NCI-H2081 treated with DMSO at 0.1 percent for 48 hours (cell line): Measurements from ENCODE around the gene CWF19L2.
"Not testable (repeated sequence)": the region's sequence is repeated elsewhere in the genome, so short reads cannot be mapped to it uniquely, and the experiment has no call there.

Experiments
- DNase-seq: peaks from one replicate; lab custom pipeline; 2025; lab: John Stamatoyannopoulos, UW

The CWF19L2 gene

DNA sequence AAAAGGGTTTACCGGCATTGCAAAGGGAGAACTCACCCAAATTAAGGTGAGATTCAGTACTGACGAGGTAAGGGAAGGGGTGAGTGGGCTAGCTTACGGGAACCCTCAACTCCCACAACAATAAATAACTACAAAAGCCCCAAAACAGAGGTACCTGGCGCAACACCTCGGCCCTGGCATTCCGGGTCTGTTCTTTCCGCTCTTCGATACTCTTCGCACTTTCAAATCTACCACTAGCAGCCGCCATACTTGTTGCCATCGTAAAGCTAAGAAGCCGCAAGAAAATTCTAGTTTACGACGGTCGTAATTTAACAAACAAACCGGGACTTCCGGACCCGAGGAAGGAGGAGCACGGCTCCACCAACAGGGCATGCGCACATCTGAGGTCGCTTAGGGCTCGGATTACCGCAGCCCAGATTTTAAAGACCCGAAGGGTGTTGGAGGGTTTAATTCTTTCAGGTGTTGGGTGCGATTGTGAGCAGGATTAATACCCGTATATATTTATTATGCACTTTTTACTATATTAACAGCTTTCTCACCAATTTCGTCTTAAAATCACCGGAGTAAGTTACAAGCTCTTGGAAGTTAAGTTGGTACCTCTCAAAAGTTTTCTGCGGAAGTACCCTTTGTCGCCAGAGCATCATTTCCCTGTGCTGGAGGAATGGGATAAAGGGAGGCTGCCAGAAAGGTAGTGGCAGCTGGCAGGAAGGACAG, at the start of gene CWF19L2:
Gene CWF19L2, minus strand, starts transcription at position 268 of the 714 bp plus-strand sequence. Its CDS starts 9 bp downstream, at position 259.
- peak; percentile 92 for DNase-seq

DNA sequence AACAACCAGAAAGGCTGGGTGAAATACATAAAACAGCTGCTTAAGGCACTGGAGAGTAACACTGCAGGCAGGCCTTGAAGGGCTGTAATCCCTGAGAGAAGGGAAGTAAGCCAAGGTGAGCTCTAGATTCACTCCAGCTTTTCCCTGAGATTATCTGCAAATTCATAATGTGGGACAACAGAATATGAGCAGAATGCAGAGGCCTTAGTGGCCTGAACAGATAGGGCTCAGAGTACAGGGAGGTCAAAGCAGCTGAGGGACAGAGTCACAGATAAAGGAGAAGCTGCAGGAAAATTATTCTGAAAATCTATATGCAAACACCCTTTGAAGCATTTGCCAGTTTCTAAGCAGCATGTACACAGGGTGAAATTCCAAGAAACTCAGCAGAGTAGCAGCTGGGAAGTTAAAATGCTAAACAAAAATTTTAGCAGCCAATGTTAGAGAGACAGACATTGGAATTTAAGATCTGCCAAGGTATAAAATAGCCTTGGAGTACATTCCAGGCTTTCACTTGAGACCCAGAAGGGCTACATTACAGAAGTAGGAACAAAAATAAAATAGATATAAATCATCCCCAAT, 48.1 kb upstream of the CWF19L2 start:
- no peak for DNase-seq

DNA sequence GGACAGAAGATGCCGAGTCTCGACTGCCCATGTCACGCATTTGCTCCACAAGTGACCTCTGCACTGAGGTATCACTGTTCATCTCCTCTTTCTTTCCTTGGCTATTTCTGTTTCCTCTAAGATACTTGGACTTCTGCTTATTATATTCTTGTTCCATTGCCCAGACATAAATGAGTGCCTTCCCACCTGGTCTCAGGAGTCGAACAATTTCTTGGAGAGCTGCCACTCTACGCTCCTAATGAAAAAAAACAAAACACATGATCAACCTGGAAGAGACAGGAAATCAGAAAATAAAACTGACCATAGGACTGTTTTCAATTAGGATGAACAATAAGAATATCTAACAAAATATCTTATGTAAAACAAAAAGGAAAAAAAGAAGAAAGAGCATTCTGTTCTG, 47.4 kb upstream of the CWF19L2 start:
- no peak for DNase-seq

DNA sequence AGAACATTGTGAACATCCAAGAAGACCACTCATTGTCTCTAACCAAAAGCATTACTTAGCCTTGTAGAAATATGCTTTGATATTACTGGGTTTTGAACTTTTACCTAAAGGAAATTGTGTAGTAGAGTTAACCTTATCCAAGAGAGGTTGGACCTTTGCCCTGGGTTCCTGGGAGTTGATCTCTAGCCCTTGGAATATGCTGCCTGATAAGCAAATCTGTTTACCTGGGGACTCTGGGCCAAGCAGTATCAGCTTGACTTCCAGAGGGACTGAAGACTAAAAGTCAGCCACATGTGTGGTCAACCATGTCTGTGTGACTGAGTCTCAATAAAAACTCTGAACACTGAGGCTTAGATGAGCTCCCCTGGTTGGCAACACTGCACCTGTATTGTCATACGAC, 44.1 kb upstream of the CWF19L2 start:
- no peak for DNase-seq

DNA sequence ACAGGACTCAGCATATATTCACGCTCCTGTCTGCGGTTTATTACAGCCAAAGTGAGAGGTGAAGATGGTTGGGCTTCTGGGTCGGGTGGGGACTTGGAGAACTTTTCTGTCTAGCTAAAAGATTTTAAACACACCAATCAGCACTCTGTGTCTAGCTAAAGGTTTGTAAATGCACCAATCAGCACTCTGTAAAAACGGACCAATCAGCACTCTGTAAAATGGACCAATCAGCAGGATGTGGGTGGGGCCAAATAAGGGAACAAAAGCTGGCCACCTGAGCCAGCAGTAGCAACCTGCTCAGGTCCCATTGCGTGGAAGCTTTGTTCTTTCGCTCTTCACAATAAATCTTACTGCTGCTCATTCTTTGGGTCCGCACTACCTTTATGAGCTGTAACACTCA, 39.7 kb upstream of the CWF19L2 start:
- not testable (repeated sequence) for DNase-seq

DNA sequence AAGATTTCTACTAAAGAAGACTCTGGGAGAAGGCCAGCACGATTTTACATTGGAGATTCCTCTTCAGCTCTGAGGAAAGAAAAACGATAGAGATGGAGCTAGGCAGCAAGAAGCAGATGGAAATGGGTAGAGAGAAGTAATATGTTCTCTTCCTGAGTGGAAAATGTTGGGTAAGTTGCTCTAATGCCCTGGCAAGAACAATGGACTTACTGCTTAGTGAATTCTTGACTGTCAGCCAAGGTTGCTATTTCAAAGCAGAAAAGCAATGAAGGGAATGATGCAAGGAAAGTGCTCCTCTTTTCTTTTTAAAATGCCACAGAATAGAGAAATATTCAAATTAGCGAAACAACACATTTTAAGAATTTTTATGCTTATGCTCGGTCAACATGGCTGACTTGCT, 38.4 kb upstream of the CWF19L2 start:
- DNase-seq = no peak

DNA sequence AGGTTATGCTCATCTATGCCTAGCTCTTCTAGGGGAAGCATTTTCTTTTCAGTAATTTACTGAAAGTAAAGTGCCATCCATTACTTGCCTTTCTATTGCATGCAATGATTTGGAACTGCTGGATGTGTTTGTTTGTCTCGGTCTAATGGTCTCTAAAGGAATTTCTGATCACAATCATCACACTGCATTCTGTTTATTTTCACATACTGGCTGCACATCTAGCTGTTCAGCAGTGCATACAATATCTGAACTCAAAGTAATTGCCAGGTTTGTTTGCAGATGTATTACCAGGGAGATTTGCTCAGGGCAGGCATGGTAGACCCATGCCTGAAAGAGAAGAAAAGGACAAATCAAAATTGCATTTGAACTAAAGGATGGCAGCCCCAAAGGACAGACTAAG, 36.4 kb upstream of the CWF19L2 start:
- DNase-seq = no peak

DNA sequence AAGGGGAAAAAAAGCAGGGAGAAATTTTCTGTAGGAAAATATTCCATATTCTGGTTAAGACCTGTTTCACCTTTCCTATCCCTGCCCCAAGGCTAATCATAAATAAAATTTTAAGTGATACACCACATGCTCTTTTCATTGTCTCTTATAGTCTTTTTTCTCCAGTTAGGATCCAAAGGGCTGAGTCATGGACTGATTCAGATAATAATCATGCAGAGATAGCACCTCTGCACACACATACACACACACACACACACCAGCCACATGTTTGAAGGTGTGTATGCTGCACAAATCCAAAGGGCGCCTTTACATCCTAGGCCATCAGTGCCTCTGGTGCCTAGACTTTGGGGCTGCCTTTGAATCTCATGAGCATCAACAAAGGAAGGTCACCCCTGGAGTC, 35.5 kb upstream of the CWF19L2 start:
- DNase-seq = no peak

DNA sequence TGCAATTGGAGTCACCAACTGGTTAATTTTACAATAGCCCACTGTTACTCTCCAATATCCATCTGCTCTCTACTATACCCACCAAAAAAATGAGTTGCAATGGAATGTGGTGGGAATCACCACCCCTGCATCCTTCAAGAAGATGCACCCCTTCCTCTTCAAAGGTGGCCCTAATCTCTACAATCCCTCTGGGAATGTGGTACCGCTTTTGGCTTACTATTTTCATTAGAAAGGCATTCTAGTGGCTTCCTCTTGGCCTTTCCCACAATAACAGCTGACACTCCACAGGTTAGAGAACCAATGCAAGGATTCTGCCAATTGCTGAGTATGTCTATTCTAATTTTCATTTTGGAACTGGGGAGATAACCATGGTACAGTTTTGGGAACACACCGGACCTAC, 33.2 kb upstream of the CWF19L2 start:
- DNase-seq = no peak

DNA sequence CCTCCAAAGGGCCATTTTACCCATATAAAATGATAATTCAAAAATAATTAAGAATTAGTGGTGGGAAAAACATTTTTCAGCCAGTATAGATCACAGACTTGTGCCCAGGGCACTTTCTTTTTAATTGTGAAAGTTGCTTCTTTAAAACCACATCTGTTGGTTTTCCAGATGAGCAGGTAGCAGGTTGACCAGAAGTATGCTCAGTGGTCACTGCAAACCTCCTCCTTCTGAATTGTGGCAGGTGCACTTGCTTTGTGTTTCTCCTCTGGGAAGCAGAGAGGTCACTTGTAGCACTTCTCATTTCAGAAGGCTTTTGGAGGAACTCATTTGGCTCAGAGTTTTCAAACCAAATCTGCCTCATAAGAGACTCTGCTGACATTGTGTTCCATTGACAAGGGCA, 24.6 kb upstream of the CWF19L2 start:
- DNase-seq = no peak

DNA sequence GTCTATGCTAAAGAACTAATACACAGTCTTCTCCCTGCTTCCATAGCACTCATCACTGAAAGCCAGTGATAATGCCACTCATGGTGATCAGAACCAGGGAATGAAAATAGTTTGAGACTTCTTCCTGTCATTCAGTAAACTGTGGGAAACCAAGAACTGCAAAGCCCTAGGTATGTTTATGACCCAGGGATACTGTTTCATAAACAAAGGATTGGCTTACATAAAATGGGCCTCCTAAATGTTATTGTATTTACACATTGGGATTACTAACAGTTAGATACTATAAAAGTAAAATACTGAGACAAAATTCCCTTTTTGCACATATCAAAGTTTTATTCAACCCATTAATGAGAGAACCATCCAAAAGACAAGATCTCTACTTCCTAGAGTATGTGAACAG, 21.3 kb upstream of the CWF19L2 start:
- DNase-seq = no peak

DNA sequence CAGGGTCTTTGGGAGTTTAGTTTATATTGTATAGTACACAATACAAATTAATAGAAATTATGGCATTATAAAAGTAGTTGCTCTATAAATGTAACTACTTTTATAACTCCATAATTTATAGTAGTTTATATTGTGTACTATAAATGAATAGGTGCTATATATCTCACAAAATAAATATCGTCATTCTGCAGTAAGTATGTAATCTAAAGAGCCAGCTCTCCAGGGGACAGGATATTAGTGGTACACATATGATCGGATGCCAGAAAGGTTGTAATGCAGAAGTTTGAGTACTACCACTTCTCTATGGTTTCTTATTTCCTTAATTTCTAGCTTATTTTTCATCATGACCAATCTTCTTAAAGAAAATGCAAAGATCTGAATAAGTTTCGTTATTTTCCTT, 20.2 kb upstream of the CWF19L2 start:
- DNase-seq = no peak

DNA sequence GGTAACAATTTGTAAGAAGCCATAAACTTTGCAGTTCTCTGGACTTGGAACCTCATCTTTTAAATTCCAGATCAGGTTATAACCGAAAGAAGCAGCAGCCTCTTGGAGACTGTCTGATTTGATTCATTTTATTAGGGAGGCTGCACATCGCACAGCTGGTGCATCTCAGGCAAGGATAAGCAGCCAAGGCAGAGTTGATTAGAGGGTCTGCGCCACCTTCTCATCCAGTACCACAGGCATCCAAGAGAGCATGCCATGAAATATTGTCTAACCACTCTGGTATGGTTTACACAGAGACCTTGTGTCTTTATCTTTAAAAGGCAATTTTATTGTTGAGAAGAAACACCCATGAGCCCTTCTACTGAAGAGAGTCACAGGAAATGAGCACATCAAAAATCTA, 16.2 kb upstream of the CWF19L2 start:
- DNase-seq = no peak

DNA sequence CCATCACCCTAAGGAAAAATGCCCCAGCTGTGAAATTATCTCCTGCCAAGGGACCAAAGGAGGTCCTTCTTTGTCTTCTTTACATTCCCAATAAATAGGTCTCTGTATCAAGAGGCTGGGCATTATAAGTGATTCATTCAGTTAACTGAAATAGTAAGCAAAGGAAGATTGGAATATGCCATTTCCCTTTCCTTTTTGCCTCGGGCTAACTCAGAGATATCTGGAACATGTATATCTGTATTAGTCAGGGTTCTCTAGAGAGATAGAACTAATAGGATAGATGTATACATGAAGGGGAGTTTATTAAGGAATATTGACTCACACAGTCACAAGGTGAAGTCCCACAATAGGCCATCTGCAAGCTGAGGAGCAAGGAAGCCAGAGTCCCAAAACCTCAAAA, 15.3 kb upstream of the CWF19L2 start:
- DNase-seq = no peak

DNA sequence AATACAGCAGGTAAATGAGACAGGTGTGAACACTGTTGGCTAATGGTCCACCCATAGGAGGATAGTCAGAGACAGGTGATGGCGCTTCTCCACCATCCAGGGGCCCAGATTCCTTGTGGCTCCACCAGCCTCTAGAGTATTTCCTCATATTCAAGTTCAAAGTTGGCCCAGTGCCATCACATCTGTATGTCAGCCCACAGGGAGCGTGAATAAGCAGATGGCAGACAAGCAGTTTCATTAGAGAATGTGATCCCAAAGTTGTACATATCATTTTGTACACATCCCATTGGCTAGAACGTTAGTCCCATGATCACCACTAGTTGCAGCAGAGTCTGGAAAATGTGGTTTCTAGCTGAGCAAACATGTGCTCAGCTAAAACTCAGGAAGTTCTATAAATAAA, 11.0 kb upstream of the CWF19L2 start:
- DNase-seq = no peak

DNA sequence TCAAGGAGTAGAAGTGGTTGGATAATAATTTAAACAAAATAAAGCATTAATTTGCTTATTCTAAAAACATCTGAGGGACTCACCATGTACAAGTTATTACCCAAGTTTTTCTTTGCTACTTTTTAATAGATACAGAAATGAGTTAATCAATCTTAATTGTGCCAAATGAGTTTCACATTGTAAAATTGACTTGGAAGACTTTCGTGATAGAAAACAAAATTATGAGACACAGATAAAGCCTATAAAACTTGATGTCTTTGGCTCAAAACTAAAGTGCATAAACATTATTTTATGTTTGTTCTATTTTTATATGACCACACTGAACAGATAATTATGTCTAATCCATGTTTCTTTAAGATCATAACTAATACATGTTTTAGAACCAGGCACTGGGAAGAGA, 10.1 kb upstream of the CWF19L2 start:
- no peak for DNase-seq

DNA sequence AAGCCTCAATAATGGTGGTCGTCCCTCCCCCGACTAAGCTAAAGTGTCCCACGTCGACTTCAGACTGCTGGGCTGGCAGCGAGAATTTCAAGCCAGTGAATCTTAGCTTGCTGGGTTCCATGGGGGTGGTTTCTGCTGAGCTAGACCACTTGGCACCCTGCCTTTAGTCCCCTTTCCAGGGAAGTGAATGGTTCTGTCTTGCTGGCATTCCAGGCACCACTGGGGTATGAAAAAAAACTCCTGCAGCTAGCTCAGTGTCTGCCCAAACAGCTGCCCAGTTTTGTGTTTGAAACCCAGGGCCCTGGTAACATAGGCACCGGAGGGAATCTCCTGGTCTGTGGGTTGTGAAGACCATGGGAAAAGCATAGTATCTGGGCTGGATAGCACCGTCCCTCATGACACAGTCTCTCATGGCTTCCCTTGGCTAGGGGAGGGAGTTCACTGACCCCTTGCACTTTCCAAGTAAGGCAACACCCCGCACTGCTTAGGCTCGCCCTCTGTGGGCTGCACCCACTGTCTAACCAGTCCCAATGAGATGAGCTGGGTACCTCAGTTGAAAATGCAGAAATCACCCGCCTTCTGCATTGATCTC, 8.7 kb upstream of the CWF19L2 start:
- not testable (repeated sequence) for DNase-seq

DNA sequence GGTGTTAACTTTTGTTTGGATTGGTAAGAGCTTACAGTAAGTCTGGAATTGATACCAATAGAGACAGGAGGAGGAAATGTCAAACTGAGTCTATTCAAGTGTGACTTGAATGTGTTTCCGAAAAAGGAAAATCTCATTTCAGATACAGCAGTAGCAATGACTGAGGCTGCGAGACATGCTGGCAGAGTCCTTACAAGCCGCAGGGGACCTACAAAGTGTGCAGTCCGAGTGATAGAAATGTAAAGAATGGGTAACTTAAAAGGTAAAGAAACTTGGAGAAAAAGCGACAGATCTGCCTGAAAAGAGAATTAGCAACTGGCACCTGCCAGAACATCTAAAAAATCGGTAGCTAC, 444 bp downstream of the CWF19L2 start:
- DNase-seq = no peak

DNA sequence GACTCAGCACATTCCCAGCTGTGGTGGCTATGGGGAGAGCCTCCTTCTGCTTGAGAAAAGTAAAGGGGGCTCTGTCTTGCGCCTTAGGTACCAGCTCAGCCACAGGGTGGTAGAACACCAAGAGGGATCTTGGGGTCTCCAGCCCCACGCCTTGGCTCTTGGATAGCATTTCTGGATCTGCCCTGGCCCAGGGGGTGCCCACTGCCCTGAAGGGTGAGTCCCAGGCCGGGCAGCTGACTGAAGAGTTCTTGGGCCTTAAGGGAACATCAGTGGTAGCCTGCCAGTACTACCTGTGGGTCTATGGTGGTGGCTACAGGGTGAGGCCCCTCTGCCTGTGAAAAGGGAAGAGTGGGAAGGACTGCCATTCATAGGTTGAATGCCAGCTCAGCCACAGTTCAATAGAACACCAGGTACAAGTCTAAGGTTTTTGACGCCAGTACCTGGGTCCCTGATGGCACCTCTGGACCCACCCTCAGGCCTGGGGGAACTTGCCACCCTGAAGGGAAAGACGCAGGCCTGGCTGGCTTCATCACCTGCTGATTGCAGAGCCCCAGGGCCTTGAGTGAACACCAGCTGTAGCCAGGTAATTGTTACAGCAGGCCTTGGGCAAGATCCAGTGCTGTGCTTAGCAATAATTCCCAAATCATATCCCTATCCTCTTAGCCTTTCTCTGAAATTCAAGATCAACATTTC, 3.9 kb downstream of the CWF19L2 start:
- no peak for DNase-seq

DNA sequence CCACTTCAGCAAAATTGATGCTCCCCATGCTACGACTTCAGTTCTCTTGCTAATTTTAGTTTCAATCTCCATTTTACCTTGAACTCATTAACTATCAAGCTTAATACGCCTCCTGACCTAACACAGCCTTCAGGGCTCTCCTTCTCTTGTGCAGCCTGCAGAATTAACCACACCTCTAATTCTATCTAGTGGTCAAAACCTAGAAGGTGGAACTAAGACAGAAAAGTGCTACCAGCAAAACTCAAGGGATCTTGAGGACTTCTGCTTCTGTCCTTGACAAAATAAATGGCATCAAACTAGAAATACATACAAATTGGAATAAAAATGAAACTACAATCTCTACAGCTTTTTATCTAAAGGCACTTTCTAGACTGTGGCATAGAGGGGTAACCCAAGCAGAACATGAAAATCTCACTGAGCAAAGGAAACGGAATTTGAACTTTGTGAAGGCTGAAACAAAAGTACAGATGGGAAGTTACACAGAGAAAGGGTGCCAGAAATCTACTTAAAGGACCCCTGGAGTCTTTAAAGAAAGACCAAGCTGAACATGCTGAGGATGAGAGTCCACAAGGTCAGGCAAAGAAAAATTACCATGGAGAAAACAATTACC, 10.7 kb downstream of the CWF19L2 start:
- no peak for DNase-seq

DNA sequence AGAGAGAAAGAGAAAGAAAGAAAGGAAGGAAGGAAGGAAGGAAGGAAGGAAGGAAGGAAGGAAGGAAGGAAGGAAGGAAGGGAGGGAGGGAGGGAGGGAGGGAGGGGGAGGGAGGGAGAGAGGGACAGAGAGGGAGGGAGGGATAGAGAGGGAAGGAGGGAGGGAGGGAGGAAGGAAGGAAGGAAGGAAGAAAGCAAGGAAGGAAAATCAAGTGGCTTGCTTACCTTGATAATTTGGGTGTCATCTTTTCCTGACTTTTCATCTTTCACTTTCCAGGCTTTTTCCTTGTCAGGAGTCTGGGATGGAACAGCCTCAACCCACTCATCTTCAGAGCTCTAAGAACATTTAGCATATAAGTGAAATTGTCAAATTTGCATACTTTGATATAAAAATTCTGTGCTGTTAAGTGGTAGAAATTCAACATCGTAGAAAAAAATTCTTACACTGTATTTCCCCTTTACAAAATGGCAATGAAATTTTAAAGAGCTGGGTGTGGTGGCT, 14.9 kb downstream of the CWF19L2 start:
- DNase-seq = no peak

DNA sequence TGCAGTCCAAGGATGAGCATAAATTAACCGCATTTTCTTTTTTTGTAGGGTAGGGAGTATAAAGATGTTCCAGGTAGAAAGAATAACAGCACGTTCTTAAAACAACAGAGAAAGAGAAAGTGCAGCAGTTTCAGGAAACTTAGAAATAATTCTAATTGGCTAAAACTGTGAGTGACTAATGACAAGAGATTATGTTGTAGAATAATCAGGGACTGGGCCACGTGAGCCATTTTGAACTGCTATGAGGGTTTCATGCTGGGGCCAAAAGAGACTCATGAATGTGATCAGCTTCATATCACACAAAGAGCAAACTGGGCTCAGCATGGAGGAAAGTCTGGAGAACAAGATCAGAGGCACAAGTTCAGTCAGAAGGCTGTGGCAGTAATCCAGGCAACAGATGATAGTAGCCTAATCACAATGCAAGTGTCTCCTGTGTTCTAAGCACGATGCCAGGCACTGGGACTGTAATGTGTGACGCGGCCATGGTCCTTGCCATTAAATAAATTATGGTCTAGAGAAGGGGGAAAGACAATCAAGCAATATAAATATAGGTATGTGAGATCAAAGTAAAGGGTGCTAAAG, 17.9 kb downstream of the CWF19L2 start:
- DNase-seq = no peak
